Hypothalamus (tissue), 51 donors: ENCODE measurements around the gene ANXA9.

Experiments used
- DNase-seq, 51 donors: peaks; one replicate each; lab custom pipeline; 2025; lab: John Stamatoyannopoulos, UW

Gene ANXA9

GRCh38 chr1:151001602-151002001 is 19.5 kb downstream of the ANXA9 start:
- no peak for DNase-seq

GRCh38 chr1:151002051-151002450 is 20.0 kb downstream of the ANXA9 start:
- no peak for DNase-seq

- no peak for DNase-seq
These were observed 20.5 kb downstream of the ANXA9 start for GRCh38 chr1:151002611-151003010.

- no peak for DNase-seq
These were observed 21.1 kb downstream of the ANXA9 start for GRCh38 chr1:151003180-151003579.

GRCh38 chr1:151005729-151006319 is 23.7 kb downstream of the ANXA9 start:
- peak in 3 of 51 donors; percentile 55 to 56 (median 56) for DNase-seq

- peak in 48 of 51 donors; percentile 20 to 89 (median 65) for DNase-seq
These were observed 24.4 kb downstream of the ANXA9 start, which contains the start of gene MINDY1 for GRCh38 chr1:151006327-151007052. Gene MINDY1, minus strand, starts transcription at chr1:151006902. Its CDS starts 4,285 bp downstream, at chr1:151002617.

GRCh38 chr1:151007853-151008243 is 25.8 kb downstream of the ANXA9 start:
- DNase-seq = peak in 2 of 51 donors; percentile 30 to 71

- DNase-seq = peak in 50 of 51 donors; percentile 42 to 97 (median 90)
These were observed 26.4 kb downstream of the ANXA9 start, which contains the start of gene PRUNE1 for GRCh38 chr1:151008244-151009205. Gene PRUNE1, plus strand, starts transcription at chr1:151008449. Its CDS starts 184 bp downstream, at chr1:151008633.

- peak in 1 of 51 donors; percentile 11 for DNase-seq
These were observed 27.1 kb downstream of the ANXA9 start for GRCh38 chr1:151009206-151009587.

- DNase-seq = no peak
These were observed 27.7 kb downstream of the ANXA9 start for GRCh38 chr1:151009674-151010345.

GRCh38 chr1:151010346-151010726 is 28.2 kb downstream of the ANXA9 start:
- DNase-seq = no peak

- DNase-seq = no peak
These were observed 29.2 kb downstream of the ANXA9 start for GRCh38 chr1:151011154-151011850.

- no peak for DNase-seq
These were observed 30.8 kb downstream of the ANXA9 start for GRCh38 chr1:151012684-151013471.

- DNase-seq = no peak
These were observed 31.4 kb downstream of the ANXA9 start for GRCh38 chr1:151013518-151013917.

- peak in 48 of 51 donors; percentile 6 to 83 (median 55) for DNase-seq
These were observed 42.6 kb downstream of the ANXA9 start for GRCh38 chr1:151024540-151025146.

- DNase-seq = no peak
These were observed 44.4 kb downstream of the ANXA9 start for GRCh38 chr1:151026460-151026859.

- no peak for DNase-seq
These were observed 50.1 kb downstream of the ANXA9 start for GRCh38 chr1:151032164-151032563.

GRCh38 chr1:151035167-151035566 is 53.1 kb downstream of the ANXA9 start:
- DNase-seq = no peak
